Measurements from ENCODE around the gene CDK13. TPM values are rescaled to one million over a fixed set of nuclear protein-coding genes. Genes with fewer than 3 reads are reported as not detected.

The CDK13 gene
- polyA plus RNA-seq, 2 of the 4 experiments (the other 2 are of a cell fraction): 18.2 to 39.6 TPM

DNA sequence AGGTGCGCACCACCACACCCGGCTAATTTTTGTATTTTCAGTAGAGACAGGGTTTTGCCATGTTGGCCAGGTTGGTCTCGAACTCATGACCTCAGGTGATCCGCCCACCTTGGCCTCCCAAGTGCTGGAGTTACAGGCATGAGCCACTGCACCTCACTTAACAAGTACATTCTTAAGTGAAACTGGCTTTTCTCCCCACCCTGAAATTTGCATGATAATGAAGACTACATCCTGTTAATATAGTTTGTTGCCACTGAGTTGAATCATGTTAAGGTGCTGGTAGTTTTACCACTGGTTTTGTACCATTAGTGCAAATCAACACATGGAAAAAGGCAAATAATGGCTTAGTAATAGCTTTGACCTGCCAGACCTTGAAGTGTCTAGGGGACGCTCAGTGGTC is 122.2 kb downstream of the CDK13 start:
- H3K4me3 ChIP-seq: no peak overlapping the region
- 95% methylated on average over 5 of the region's 5 CpGs for WGBS (ENCODE audit: missing lambda C conversion rate)
- no peaks in the 10 kb centered on the region for H3K9me3 ChIP-seq
- TF ChIP-seq ZNF302 (CRISPR knock-in tag; IDR thresholded peaks at IDR 0.05): no peak
- TF ChIP-seq FOSL2 (IDR thresholded peaks at IDR 0.05): no peak
- TF ChIP-seq FOSL2 (CRISPR knock-in tag; IDR thresholded peaks at IDR 0.05): no peak
- TF ChIP-seq RNF2 (IDR thresholded peaks at IDR 0.05; ENCODE audit: borderline replicate concordance, low read depth): no peak
- TF ChIP-seq RFX5 (IDR thresholded peaks at IDR 0.05): no peak
- no peak for TF ChIP-seq JUNB (IDR thresholded peaks at IDR 0.05)
- no peak for TF ChIP-seq ZFP36 (IDR thresholded peaks at IDR 0.05; ENCODE audit: borderline replicate concordance, partially characterized antibody)
- no peak for TF ChIP-seq NPAS2 (CRISPR knock-in tag; IDR thresholded peaks at IDR 0.05; ENCODE audit: borderline replicate concordance)
- no peak for TF ChIP-seq CTCF (IDR thresholded peaks at IDR 0.05)
- TF ChIP-seq, protein P1, sequence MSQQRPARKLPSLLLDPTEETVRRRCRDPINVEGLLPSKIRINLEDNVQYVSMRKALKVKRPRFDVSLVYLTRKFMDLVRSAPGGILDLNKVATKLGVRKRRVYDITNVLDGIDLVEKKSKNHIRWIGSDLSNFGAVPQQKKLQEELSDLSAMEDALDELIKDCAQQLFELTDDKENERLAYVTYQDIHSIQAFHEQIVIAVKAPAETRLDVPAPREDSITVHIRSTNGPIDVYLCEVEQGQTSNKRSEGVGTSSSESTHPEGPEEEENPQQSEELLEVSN (IDR thresholded peaks at IDR 0.05; ENCODE audit: borderline replicate concordance, low read depth): no peak
- TF ChIP-seq MYC (IDR thresholded peaks at IDR 0.05; ENCODE audit: borderline replicate concordance, low read length): no peak
- no peak for TF ChIP-seq POLR2A (IDR thresholded peaks at IDR 0.05; ENCODE audit: low read length)
- TF ChIP-seq ESRRA (IDR thresholded peaks at IDR 0.05; ENCODE audit: borderline replicate concordance, low read length): no peak
- TF ChIP-seq HDAC2 (IDR thresholded peaks at IDR 0.05): no peak
- TF ChIP-seq HOXB13 (CRISPR knock-in tag; IDR thresholded peaks at IDR 0.05; ENCODE audit: low read depth): no peak
- TF ChIP-seq, protein P2, sequence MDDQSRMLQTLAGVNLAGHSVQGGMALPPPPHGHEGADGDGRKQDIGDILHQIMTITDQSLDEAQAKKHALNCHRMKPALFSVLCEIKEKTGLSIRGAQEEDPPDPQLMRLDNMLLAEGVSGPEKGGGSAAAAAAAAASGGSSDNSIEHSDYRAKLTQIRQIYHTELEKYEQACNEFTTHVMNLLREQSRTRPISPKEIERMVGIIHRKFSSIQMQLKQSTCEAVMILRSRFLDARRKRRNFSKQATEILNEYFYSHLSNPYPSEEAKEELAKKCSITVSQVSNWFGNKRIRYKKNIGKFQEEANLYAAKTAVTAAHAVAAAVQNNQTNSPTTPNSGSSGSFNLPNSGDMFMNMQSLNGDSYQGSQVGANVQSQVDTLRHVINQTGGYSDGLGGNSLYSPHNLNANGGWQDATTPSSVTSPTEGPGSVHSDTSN (IDR thresholded peaks at IDR 0.05): no peak
- H3K27ac ChIP-seq: no peak overlapping the region
- ATAC-seq (no peak), DNase-seq (ENCODE audit: low read depth in 1 of 2, low spot score in 1 of 2) (no peak), FAIRE-seq (no peak)
- ChIA-PET POLR2A (no interaction called here), CTCF (interaction anchor here (0.6 to 1.0 kb wide), 2 partner anchors 21 to 62 kb away, joined by 3 to 4 read pairs; partner anchors contain the start of gene MPLKIP)
- no peak overlapping the region for H3K4me2 ChIP-seq
- no peaks in the 10 kb centered on the region for H3K4me1 ChIP-seq

- Histone ChIP-seq H3K4me1 (no peaks in the 10 kb centered on the region), H3K27ac (no peak overlapping the region), H3K9me3 (no peaks in the 10 kb centered on the region), H3K4me2 (no peak overlapping the region), H3K4me3 (no peak overlapping the region)
- no peak for TF ChIP-seq HOXB13 (CRISPR knock-in tag; IDR thresholded peaks at IDR 0.05; ENCODE audit: low read depth)
- no peak for TF ChIP-seq CHD4 (IDR thresholded peaks at IDR 0.05; ENCODE audit: borderline replicate concordance)
- TF ChIP-seq RARB (CRISPR knock-in tag; IDR thresholded peaks at IDR 0.05): no peak
- no peak for TF ChIP-seq HOXB5 (CRISPR knock-in tag; IDR thresholded peaks at IDR 0.05)
- TF ChIP-seq EHF (CRISPR knock-in tag; IDR thresholded peaks at IDR 0.05): no peak
- TF ChIP-seq KDM1A (IDR thresholded peaks at IDR 0.05; ENCODE audit: low read depth): no peak
- TF ChIP-seq NFE2L2 (conservative IDR thresholded peaks at IDR 0.05; ENCODE audit: low read length): no peak
- TF ChIP-seq SMC3 (IDR thresholded peaks at IDR 0.05): no peak
- no peak for TF ChIP-seq CHD2 (IDR thresholded peaks at IDR 0.05; ENCODE audit: low read length, partially characterized antibody)
- no peak for TF ChIP-seq JUNB (IDR thresholded peaks at IDR 0.05)
- no peak for TF ChIP-seq REST (IDR thresholded peaks at IDR 0.05)
- TF ChIP-seq EP300 (IDR thresholded peaks at IDR 0.05): no peak
- no peak for TF ChIP-seq CTCF (IDR thresholded peaks at IDR 0.05)
- no peak for TF ChIP-seq HDAC2 (IDR thresholded peaks at IDR 0.05)
- DNase-seq (ENCODE audit: low read depth in 1 of 2, low spot score in 1 of 2): no peak
- 98% methylated on average over 2 of the region's 2 CpGs for WGBS (ENCODE audit: missing lambda C conversion rate)
- ChIA-PET POLR2A (no interaction called here), CTCF (no interaction called here)
- no peak for ATAC-seq
- no peak for FAIRE-seq
Observed at GRCh38 chr7:40073239-40073638, 123.2 kb downstream of the CDK13 start.

Measured in A549 (cell line).